H1 (cell line): ENCODE data around the gene OXER1. TPM values are rescaled to one million over a fixed set of nuclear protein-coding genes. Genes with fewer than 3 reads are reported as not detected.

Experiments used
- SP2 ChIP-seq: IDR thresholded peaks from 2 replicates; pipeline ENCODE4 v1.6.1; 2012; ENCODE audit warnings: mild to moderate bottlenecking, low read length, inconsistent platforms
- polyA plus RNA-seq, 7 experiments: library from polyadenylated mRNA; depleted of rRNA in 3 of 7; stranded (reverse) in 5 of 7; unstranded in 2 of 7; fragments of >200 nt in 5 of 7; fragments of 200-250 nt in 2 of 7; gene quantifications; 1 replicate in 5 of 7; 2 replicates in 1 of 7; 4 replicates in 1 of 7; pipeline versions ENCODE4 v1.2.1 to v1.2.3, GENCODE V29; 2011 to 2013; ENCODE audit warnings: missing spikeins in 2 of 7, mixed read lengths in 2 of 7
- total RNA-seq: library from RNA; stranded (reverse); fragmentation: NEBNext Ultra II Directional; extraction: Animal tissue kit (Norgen Biotek cat#: 25700); gene quantifications from 2 replicates; pipeline ENCODE4 v1.2.1, GENCODE V29; 2021

The OXER1 gene
- total and polyA plus RNA-seq, 2 of the 8 experiments (the other 6 are each of a cell fraction or from before 2014, with no cell fraction given), result 1.2 to 2.9 TPM

DNA sequence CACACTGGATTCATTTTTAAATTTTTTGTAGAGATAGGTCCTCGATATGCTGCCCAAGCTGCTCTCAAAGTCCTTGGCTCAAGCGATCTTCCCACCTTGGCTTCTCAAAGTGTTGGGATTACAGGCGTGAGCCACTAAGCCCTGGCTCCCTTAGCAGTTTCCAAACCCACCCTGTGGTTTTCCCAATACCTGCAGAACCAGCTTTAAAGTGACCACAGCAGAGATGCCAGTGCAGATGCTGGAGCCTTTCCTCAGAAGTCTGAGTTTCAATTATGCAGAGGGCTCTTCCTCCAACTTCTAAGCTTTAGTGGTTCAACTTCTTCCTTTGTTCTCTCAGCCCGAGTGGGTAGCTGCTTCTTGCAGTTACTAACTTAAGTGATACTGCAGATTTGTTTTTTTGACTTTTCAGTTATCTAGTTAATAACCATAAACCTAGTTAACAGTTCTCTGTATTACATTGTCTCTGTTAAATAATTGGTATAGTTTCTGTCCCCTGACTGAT is 36.6 kb upstream of the OXER1 start (continued):
- TF ChIP-seq SP2, result no peak
